Muscle of leg (tissue), 16 donors: ENCODE results near the gene DIPK2A. TPM values are rescaled to one million over a fixed set of nuclear protein-coding genes. Genes with fewer than 3 reads are reported as not detected.

Source experiments
- DNase-seq: peaks from one replicate; pipeline ENCODE4 v3.0.0; 2013
- H3K27ac ChIP-seq: one replicate; pipeline ENCODE4 v1.5.1; 2013; ENCODE audit warnings: mild to moderate bottlenecking, low read length, control low read depth
- H3K27me3 ChIP-seq: one replicate; pipeline ENCODE4 v1.6.1; 2013; ENCODE audit warnings: low read length; ENCODE audit not compliant: control insufficient read depth, insufficient read depth
- H3K36me3 ChIP-seq: one replicate; pipeline ENCODE4 v1.6.1; 2013; ENCODE audit warnings: low read length; ENCODE audit not compliant: control insufficient read depth, insufficient read depth
- H3K4me1 ChIP-seq: one replicate; pipeline ENCODE4 v1.6.1; 2013; ENCODE audit warnings: low read length; ENCODE audit not compliant: control insufficient read depth, insufficient read depth
- H3K4me3 ChIP-seq: one replicate; pipeline ENCODE4 v1.5.1; 2013; ENCODE audit warnings: low read length, control low read depth
- H3K9me3 ChIP-seq: replicated peaks from 2 replicates; pipeline ENCODE4 v1.6.1; 2013; ENCODE audit warnings: low read depth, low read length; ENCODE audit not compliant: control insufficient read depth
- WGBS: methylation state at CpG from one replicate; pipeline ENCODE4 v1.1.5; 2013; ENCODE audit warnings: missing lambda C conversion rate; ENCODE audit not compliant: insufficient coverage; 5-methylcytosine and 5-hydroxymethylcytosine counted together
- long read RNA-seq, 11 donors: transcript quantifications; one replicate each; lab custom pipeline, GENCODE V29; 2026
- polyA plus RNA-seq, 8 donors: library from polyadenylated mRNA; unstranded; fragments of 120-200 nt; gene quantifications; one replicate each; pipeline versions ENCODE4 v1.2.1 to v1.2.3, GENCODE V29; 2013; ENCODE audit warnings: inconsistent platforms in 1 of 8, low replicate concordance in 1 of 8; ENCODE audit not compliant: insufficient read length in 8 of 8, insufficient read depth in 1 of 8
- total RNA-seq: library from RNA; stranded (reverse); fragments of 120-200 nt; gene quantifications from one replicate; pipeline ENCODE4 v1.2.4, GENCODE V29; 2013

DIPK2A gene, protein sequence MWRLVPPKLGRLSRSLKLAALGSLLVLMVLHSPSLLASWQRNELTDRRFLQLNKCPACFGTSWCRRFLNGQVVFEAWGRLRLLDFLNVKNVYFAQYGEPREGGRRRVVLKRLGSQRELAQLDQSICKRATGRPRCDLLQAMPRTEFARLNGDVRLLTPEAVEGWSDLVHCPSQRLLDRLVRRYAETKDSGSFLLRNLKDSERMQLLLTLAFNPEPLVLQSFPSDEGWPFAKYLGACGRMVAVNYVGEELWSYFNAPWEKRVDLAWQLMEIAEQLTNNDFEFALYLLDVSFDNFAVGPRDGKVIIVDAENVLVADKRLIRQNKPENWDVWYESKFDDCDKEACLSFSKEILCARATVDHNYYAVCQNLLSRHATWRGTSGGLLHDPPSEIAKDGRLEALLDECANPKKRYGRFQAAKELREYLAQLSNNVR
- total RNA-seq, result 16.3 TPM
- 10 to 100 TPM; 18.1 to 36.8 (median 23.6) TPM for polyA plus RNA-seq
- long read RNA-seq, donor 1, full-length matches to known transcripts, result 4 of 4 reads
- long read RNA-seq, donor 1, partial matches to known transcripts, result 0 of 4 reads
- long read RNA-seq, donor 1, other reads (novel, unspliced or antisense), result 0 of 4 reads
- long read RNA-seq, donor 2, result 0 reads
- long read RNA-seq, donor 3, full-length matches to known transcripts, result 9 of 9 reads
- long read RNA-seq, donor 3, partial matches to known transcripts, result 0 of 9 reads
- long read RNA-seq, donor 3, other reads (novel, unspliced or antisense), result 0 of 9 reads
- long read RNA-seq, donor 4, full-length matches to known transcripts, result 6 of 6 reads
- long read RNA-seq, donor 4, partial matches to known transcripts, result 0 of 6 reads
- long read RNA-seq, donor 4, other reads (novel, unspliced or antisense), result 0 of 6 reads
- long read RNA-seq, donor 5, full-length matches to known transcripts, result 20 of 20 reads
- long read RNA-seq, donor 5, partial matches to known transcripts, result 0 of 20 reads
- long read RNA-seq, donor 5, other reads (novel, unspliced or antisense), result 0 of 20 reads
- long read RNA-seq, donor 6, full-length matches to known transcripts, result 5 of 5 reads
- long read RNA-seq, donor 6, partial matches to known transcripts, result 0 of 5 reads
- long read RNA-seq, donor 6, other reads (novel, unspliced or antisense), result 0 of 5 reads
- long read RNA-seq, donor 7, full-length matches to known transcripts, result 13 of 13 reads
- long read RNA-seq, donor 7, partial matches to known transcripts, result 0 of 13 reads
- long read RNA-seq, donor 7, other reads (novel, unspliced or antisense), result 0 of 13 reads
- long read RNA-seq, donor 8, full-length matches to known transcripts, result 4 of 4 reads
- long read RNA-seq, donor 8, partial matches to known transcripts, result 0 of 4 reads
- long read RNA-seq, donor 8, other reads (novel, unspliced or antisense), result 0 of 4 reads
- long read RNA-seq, donor 9, full-length matches to known transcripts, result 9 of 9 reads
- long read RNA-seq, donor 9, partial matches to known transcripts, result 0 of 9 reads
- long read RNA-seq, donor 9, other reads (novel, unspliced or antisense), result 0 of 9 reads
- long read RNA-seq, donor 10, full-length matches to known transcripts, result 11 of 11 reads
- long read RNA-seq, donor 10, partial matches to known transcripts, result 0 of 11 reads
- long read RNA-seq, donor 10, other reads (novel, unspliced or antisense), result 0 of 11 reads
- long read RNA-seq, donor 11, full-length matches to known transcripts, result 9 of 9 reads
- long read RNA-seq, donor 11, partial matches to known transcripts, result 0 of 9 reads
- long read RNA-seq, donor 11, other reads (novel, unspliced or antisense), result 0 of 9 reads

- H3K36me3 ChIP-seq, result no peaks in the 10 kb centered on the region
- no peaks in the 10 kb centered on the region for H3K27me3 ChIP-seq
- peak; percentile 99 for DNase-seq
- H3K4me3 ChIP-seq, result peak within 1 kb of the TSS; percentile 88
- no peaks in the 10 kb centered on the region for H3K9me3 ChIP-seq
- no peaks in the 10 kb centered on the region for H3K4me1 ChIP-seq
- H3K27ac ChIP-seq, result peak within 1 kb of the TSS; percentile 99
- WGBS, result 0% methylated on average over 16 of the region's 71 CpGs
Observed at GRCh38 chr3:143971359-143972154, at the start of gene DIPK2A. TSS of gene DIPK2A (plus strand) at chr3:143971823. CDS start at chr3:143972333, 510 bp downstream.

DNA sequence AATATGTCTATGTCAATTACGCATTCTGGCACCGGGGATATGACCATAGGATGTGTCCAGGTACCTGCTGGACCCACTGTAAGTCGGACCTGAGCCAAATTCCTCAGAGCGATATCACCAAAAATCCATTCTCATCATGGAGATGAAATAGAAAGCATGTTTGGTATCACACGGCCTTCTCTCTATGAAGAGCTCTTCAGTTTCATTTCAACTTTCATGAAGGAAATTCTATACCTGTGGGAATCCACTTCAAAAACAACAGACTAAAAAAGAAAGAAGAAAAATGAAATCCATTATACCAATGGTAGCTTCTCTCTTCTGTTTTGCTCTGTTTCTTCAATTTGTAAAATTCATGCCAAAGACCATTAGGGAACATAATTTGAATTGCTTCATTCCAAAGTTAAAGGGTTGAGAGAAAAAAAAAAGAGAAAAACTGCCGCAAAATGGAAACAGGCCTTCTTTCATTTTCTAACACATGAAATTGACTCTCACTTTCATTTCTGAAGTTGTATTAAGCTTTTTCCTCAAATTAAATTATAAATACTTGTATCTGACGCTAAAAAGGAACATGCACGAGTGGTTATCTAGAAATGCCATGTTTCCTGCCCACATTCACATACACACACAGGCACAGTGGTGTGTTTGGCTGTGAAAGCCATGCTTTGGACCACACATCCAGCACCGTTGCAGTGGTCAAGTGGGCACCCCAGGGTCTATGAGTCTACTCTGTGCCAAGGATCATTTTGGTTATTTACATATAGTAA is 46.9 kb upstream of the DIPK2A start:
- Histone ChIP-seq H3K36me3 (no peaks in the 10 kb centered on the region), H3K9me3 (no peaks in the 10 kb centered on the region), H3K27ac (no peak overlapping the region), H3K27me3 (no peaks in the 10 kb centered on the region), H3K4me1 (no peaks in the 10 kb centered on the region), H3K4me3 (no peak overlapping the region)
- no CpG with 5 or more reads among the region's 9 CpGs for WGBS
- peak; percentile 27 for DNase-seq

GRCh38 chr3:143928056-143928455 is 43.6 kb upstream of the DIPK2A start:
- Histone ChIP-seq H3K4me1 (no peaks in the 10 kb centered on the region), H3K27ac (no peak overlapping the region), H3K36me3 (no peaks in the 10 kb centered on the region), H3K27me3 (no peaks in the 10 kb centered on the region), H3K9me3 (no peaks in the 10 kb centered on the region), H3K4me3 (no peak overlapping the region)
- WGBS, result no CpG with 5 or more reads among the region's 1 CpG
- DNase-seq, result no peak

- no peak overlapping the region for H3K27ac ChIP-seq
- no peaks in the 10 kb centered on the region for H3K27me3 ChIP-seq
- DNase-seq, result no peak
- H3K36me3 ChIP-seq, result no peaks in the 10 kb centered on the region
- H3K9me3 ChIP-seq, result no peaks in the 10 kb centered on the region
- no peak overlapping the region for H3K4me3 ChIP-seq
- WGBS, result 83% methylated on average over 1 of the region's 3 CpGs
- H3K4me1 ChIP-seq, result no peaks in the 10 kb centered on the region
Observed at GRCh38 chr3:143928541-143929255, 42.9 kb upstream of the DIPK2A start.

DNA sequence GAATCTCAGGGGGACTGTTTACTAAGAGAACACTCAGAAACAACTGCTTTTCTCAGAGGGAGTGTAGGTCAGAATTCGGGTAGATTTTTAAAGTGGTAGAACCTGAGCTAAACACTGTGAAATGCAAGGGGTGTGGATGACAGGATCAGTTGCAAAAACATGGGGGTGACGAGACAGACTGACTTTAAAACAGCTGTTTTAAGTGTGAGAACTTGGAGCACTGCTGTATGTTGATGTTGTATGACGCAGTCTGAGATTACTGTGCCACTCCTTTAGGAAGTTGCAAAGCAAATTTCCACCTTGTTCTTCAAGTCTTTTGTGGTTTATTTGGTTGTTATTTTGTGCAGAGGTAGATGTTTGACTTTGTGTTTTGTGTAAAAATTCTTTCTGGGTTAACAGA is 36.8 kb upstream of the DIPK2A start:
- no peak for DNase-seq
- Histone ChIP-seq H3K27ac (no peak overlapping the region), H3K9me3 (no peaks in the 10 kb centered on the region), H3K27me3 (no peaks in the 10 kb centered on the region), H3K4me1 (no peaks in the 10 kb centered on the region), H3K36me3 (no peaks in the 10 kb centered on the region), H3K4me3 (no peak overlapping the region)
- 22% methylated on average over 3 of the region's 3 CpGs for WGBS

DNA sequence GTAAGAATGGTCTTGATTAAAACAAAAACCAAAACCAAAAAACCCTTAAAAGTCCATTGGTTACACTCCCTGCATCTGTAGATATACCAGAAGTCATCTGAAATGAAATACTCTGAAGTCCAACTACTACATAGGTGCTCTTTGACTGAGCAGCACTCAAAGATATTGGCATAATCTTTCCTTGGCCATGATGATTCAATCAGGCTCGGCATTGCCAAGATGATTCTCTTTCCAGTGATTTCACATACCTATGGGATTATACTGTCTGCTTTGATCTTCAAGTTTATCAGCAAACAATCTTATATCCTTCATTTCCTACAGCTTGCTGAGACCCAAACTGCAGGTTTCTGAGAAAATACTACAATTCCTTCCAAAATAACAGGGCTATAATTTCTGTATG is 35.9 kb upstream of the DIPK2A start:
- WGBS, result no CpG with 5 or more reads among the region's 1 CpG
- Histone ChIP-seq H3K4me1 (no peaks in the 10 kb centered on the region), H3K4me3 (no peak overlapping the region), H3K27ac (no peak overlapping the region), H3K36me3 (no peaks in the 10 kb centered on the region), H3K9me3 (no peaks in the 10 kb centered on the region), H3K27me3 (no peaks in the 10 kb centered on the region)
- DNase-seq, result no peak

- H3K36me3 ChIP-seq, result no peaks in the 10 kb centered on the region
- DNase-seq, result no peak
- H3K27ac ChIP-seq, result no peak overlapping the region
- H3K27me3 ChIP-seq, result no peaks in the 10 kb centered on the region
- no peak overlapping the region for H3K4me3 ChIP-seq
- H3K9me3 ChIP-seq, result no peaks in the 10 kb centered on the region
- H3K4me1 ChIP-seq, result no peaks in the 10 kb centered on the region
- WGBS, result 100% methylated on average over 1 of the region's 2 CpGs
Observed at GRCh38 chr3:143950810-143951209, 20.8 kb upstream of the DIPK2A start.
